ENCODE measurements around the gene PCNT.

Gene PCNT

GRCh38 chr21:46355161-46356004, 31.4 kb downstream of the PCNT start:
- Histone ChIP-seq H3K27ac (ENCODE audit: low read length) (no peak overlapping the region), H3K9ac (ENCODE audit: low read length) (no peak overlapping the region), H3K4me2 (ENCODE audit: low read length) (no peak overlapping the region), H4K20me1 (ENCODE audit: insufficient read depth, low read length) (no peaks in the 10 kb centered on the region; the same call in 1 of the 2 replicates), H3K4me1 (ENCODE audit: low read length) (peaks cover 23% of the 10 kb centered on the region), H2AFZ (ENCODE audit: low read depth, low read length) (no peak overlapping the region), H3K27me3 (ENCODE audit: low read depth, low read length) (no peaks in the 10 kb centered on the region), H3K36me3 (replicated peaks; ENCODE audit: low read depth, low read length) (peaks cover 25% of the 10 kb centered on the region), H3K9me3 (ENCODE audit: insufficient read depth, low read length) (no peaks in the 10 kb centered on the region), H3K79me2 (ENCODE audit: low read length) (no peaks in the 10 kb centered on the region), H3K4me3 (ENCODE audit: low read length) (no peak overlapping the region)
- TF ChIP-seq EZH2phosphoT487 (IDR thresholded peaks at IDR 0.05; ENCODE audit: low read depth), result no peak
- TF ChIP-seq CTCF (IDR thresholded peaks at IDR 0.05; ENCODE audit: low read depth, low read length), result no peak

GRCh38 chr21:46356005-46356338, 32.0 kb downstream of the PCNT start:
- H3K27ac ChIP-seq (ENCODE audit: low read length), result peak overlapping the region; percentile 89; the same call in 1 of the 2 replicates
- H3K36me3 ChIP-seq (replicated peaks; ENCODE audit: low read depth, low read length), result peaks cover 25% of the 10 kb centered on the region
- no peak overlapping the region for H2AFZ ChIP-seq (ENCODE audit: low read depth, low read length)
- no peaks in the 10 kb centered on the region; the same call in 1 of the 2 replicates for H4K20me1 ChIP-seq (ENCODE audit: insufficient read depth, low read length)
- no peak overlapping the region for H3K9ac ChIP-seq (ENCODE audit: low read length)
- no peaks in the 10 kb centered on the region for H3K79me2 ChIP-seq (ENCODE audit: low read length)
- no peaks in the 10 kb centered on the region for H3K9me3 ChIP-seq (ENCODE audit: insufficient read depth, low read length)
- H3K4me2 ChIP-seq (ENCODE audit: low read length), result no peak overlapping the region
- H3K4me3 ChIP-seq (ENCODE audit: low read length), result no peak overlapping the region
- no peaks in the 10 kb centered on the region for H3K27me3 ChIP-seq (ENCODE audit: low read depth, low read length)
- H3K4me1 ChIP-seq (ENCODE audit: low read length), result peaks cover 23% of the 10 kb centered on the region
- no peak for TF ChIP-seq CTCF (IDR thresholded peaks at IDR 0.05; ENCODE audit: low read depth, low read length)
- TF ChIP-seq EZH2phosphoT487 (IDR thresholded peaks at IDR 0.05; ENCODE audit: low read depth), result no peak

DNA sequence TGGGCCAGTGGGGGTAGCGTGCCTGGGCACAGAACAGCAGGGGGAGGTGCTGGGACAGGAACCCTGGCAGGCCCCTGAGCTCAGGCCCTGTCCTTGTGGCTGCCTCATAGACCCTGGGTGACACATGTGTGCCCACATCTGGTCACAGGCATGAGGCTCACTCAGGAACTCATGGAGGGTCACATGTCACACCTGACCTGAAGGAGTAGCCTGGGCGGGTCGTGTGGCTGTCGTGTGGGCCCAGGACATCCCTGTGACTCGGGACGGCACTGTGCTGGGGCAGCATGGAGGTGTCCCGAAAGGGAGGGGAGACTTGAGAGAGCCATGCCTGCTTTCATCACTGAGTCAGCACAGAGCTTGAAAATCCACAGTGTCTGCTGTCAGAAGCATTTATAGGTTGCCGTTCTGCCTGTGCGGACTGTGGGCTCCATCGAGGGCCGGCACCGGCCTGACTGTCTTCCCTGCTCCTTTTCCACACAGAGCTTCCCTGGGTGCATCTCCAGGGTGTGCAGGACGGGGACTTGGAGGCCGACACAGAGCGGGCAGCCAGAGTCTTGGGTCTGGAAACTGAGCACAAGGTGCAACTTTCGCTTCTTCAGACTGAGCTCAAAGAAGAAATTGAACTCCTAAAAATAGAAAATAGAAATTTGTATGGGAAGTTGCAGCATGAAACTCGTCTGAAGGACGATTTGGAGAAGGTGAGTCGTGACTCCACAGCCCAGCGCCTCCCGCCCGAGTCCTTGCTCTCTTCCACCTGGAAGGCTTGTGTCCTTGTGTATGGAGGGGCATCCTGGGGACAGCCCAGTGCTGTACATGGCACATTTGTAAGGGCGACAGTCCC, 32.8 kb downstream of the PCNT start:
- no peaks in the 10 kb centered on the region for H3K27me3 ChIP-seq (ENCODE audit: low read depth, low read length)
- peaks cover 29% of the 10 kb centered on the region for H3K36me3 ChIP-seq (replicated peaks; ENCODE audit: low read depth, low read length)
- no peaks in the 10 kb centered on the region for H3K79me2 ChIP-seq (ENCODE audit: low read length)
- H3K4me1 ChIP-seq (ENCODE audit: low read length), result peaks cover 23% of the 10 kb centered on the region
- TF ChIP-seq CTCF (IDR thresholded peaks at IDR 0.05; ENCODE audit: low read depth, low read length) (no peak), EZH2phosphoT487 (IDR thresholded peaks at IDR 0.05; ENCODE audit: low read depth) (no peak)
- no peaks in the 10 kb centered on the region for H3K9me3 ChIP-seq (ENCODE audit: insufficient read depth, low read length)
- H3K4me3 ChIP-seq (ENCODE audit: low read length), result peak overlapping the region; percentile 55
- H2AFZ ChIP-seq (ENCODE audit: low read depth, low read length), result no peak overlapping the region
- H3K4me2 ChIP-seq (ENCODE audit: low read length), result peak overlapping the region; percentile 80
- H3K27ac ChIP-seq (ENCODE audit: low read length), result peak overlapping the region; percentile 89
- H4K20me1 ChIP-seq (ENCODE audit: insufficient read depth, low read length), result no peaks in the 10 kb centered on the region; the same call in 1 of the 2 replicates
- peak overlapping the region; percentile 41 for H3K9ac ChIP-seq (ENCODE audit: low read length)

DNA sequence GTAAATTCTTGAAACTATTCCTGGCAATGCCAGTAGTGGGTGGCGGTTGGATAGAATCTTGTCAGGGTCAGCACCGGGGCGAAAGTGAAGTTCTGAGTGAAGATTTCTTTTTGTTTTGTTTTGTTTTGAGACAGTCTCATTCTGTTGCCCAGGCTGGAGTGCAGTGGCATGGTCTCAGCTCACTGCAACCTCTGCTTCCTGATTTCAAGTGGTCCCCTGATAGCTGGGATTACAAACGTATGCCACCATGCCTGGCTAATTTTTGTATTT, 33.3 kb downstream of the PCNT start:
- Histone ChIP-seq H3K9ac (ENCODE audit: low read length) (peak overlapping the region; percentile 41; the same call in 1 of the 2 replicates), H3K27ac (ENCODE audit: low read length) (peak overlapping the region; percentile 89), H3K79me2 (ENCODE audit: low read length) (no peaks in the 10 kb centered on the region), H2AFZ (ENCODE audit: low read depth, low read length) (no peak overlapping the region), H3K4me2 (ENCODE audit: low read length) (peak overlapping the region; percentile 80), H4K20me1 (ENCODE audit: insufficient read depth, low read length) (no peaks in the 10 kb centered on the region; the same call in 1 of the 2 replicates), H3K36me3 (replicated peaks; ENCODE audit: low read depth, low read length) (peaks cover 29% of the 10 kb centered on the region), H3K27me3 (ENCODE audit: low read depth, low read length) (no peaks in the 10 kb centered on the region), H3K4me3 (ENCODE audit: low read length) (peak overlapping the region; percentile 55), H3K4me1 (ENCODE audit: low read length) (peaks cover 23% of the 10 kb centered on the region), H3K9me3 (ENCODE audit: insufficient read depth, low read length) (no peaks in the 10 kb centered on the region)
- TF ChIP-seq EZH2phosphoT487 (IDR thresholded peaks at IDR 0.05; ENCODE audit: low read depth) (no peak), CTCF (IDR thresholded peaks at IDR 0.05; ENCODE audit: low read depth, low read length) (no peak)

Measured in OCI-LY3 (cell line).